Mesenchymal stem cell (in vitro differentiated cells and primary cell): ENCODE data around the gene EP400.
"Not testable (repeated sequence)": the region's sequence is repeated elsewhere in the genome, so short reads cannot be mapped to it uniquely, and the experiment has no call there.

Experiments
- DNase-seq: peaks from one replicate; pipeline ENCODE4 v3.0.0-alpha.2; 2013
- H2AFZ ChIP-seq: one replicate; pipeline ENCODE4 v1.6.1; 2013; ENCODE audit warnings: low read depth, mild to moderate bottlenecking, control low read depth, inconsistent platforms, low read length, moderate library complexity
- H2AK5ac ChIP-seq: 2 replicates; pipeline ENCODE4 v1.6.1; 2013; ENCODE audit warnings: low read length, moderate library complexity, mild to moderate bottlenecking, inconsistent platforms; ENCODE audit not compliant: severe bottlenecking
- H2BK120ac ChIP-seq: one replicate; pipeline ENCODE4 v1.6.1; 2013; ENCODE audit warnings: low read depth, mild to moderate bottlenecking, inconsistent platforms, low read length, moderate library complexity
- H2BK12ac ChIP-seq, 2 experiments: one replicate each; pipeline ENCODE4 v1.6.1; 2013; ENCODE audit warnings: inconsistent platforms in 2 of 2, low read length in 2 of 2, mild to moderate bottlenecking in 2 of 2, moderate library complexity in 2 of 2, control low read depth in 1 of 2
- H2BK15ac ChIP-seq: one replicate; pipeline ENCODE4 v1.6.1; 2013; ENCODE audit warnings: mild to moderate bottlenecking, low read depth, inconsistent platforms; ENCODE audit not compliant: poor library complexity, severe bottlenecking
- H2BK5ac ChIP-seq: 2 replicates; pipeline ENCODE4 v1.6.1; 2013; ENCODE audit warnings: low read depth, mild to moderate bottlenecking, low read length, control low read depth, inconsistent platforms; ENCODE audit not compliant: poor library complexity, severe bottlenecking
- H3K14ac ChIP-seq, 2 experiments: one replicate each; pipeline ENCODE4 v1.6.1; 2013; ENCODE audit warnings: inconsistent platforms in 2 of 2, low read length in 2 of 2, control low read depth in 1 of 2, mild to moderate bottlenecking in 1 of 2, moderate library complexity in 1 of 2
- H3K18ac ChIP-seq, 2 experiments: one replicate each; pipeline ENCODE4 v1.6.1; 2013; ENCODE audit warnings: inconsistent platforms in 2 of 2, low read length in 2 of 2, control low read depth in 1 of 2, low read depth in 1 of 2, mild to moderate bottlenecking in 1 of 2
- H3K23ac ChIP-seq, 2 experiments: one replicate each; pipeline ENCODE4 v1.6.1; 2013; ENCODE audit warnings: inconsistent platforms in 2 of 2, low read length in 2 of 2, mild to moderate bottlenecking in 2 of 2, moderate library complexity in 2 of 2, control low read depth in 1 of 2
- H3K27ac ChIP-seq: 2 replicates; pipeline ENCODE4 v1.5.1; 2013; ENCODE audit warnings: mild to moderate bottlenecking, moderate library complexity, low read length, control low read depth, inconsistent platforms; ENCODE audit not compliant: poor library complexity, severe bottlenecking
- H3K27me3 ChIP-seq, 2 experiments: 2 replicates each; pipeline versions ENCODE4 v1.6.1 to v1.7.0; 2013; ENCODE audit warnings: low read length in 2 of 2, mild to moderate bottlenecking in 2 of 2, moderate library complexity in 2 of 2, control low read depth in 1 of 2, inconsistent platforms in 1 of 2; ENCODE audit not compliant: control insufficient read depth in 1 of 2, insufficient read depth in 1 of 2
- H3K36me3 ChIP-seq, 2 experiments: 2 replicates each; pipeline versions ENCODE4 v1.6.1 to v1.7.0; 2013; ENCODE audit warnings: low read length in 2 of 2, control low read depth in 1 of 2, inconsistent platforms in 1 of 2, low read depth in 1 of 2, mild to moderate bottlenecking in 1 of 2; ENCODE audit not compliant: insufficient read depth in 2 of 2, control insufficient read depth in 1 of 2
- H3K4ac ChIP-seq, 2 experiments: one replicate each; pipeline ENCODE4 v1.6.1; 2013; ENCODE audit warnings: inconsistent platforms in 2 of 2, low read length in 2 of 2, mild to moderate bottlenecking in 2 of 2, moderate library complexity in 2 of 2, control low read depth in 1 of 2, low read depth in 1 of 2
- H3K4me1 ChIP-seq: 2 replicates; pipeline ENCODE4 v1.6.1; 2013; ENCODE audit warnings: low read depth, low read length, control low read depth; ENCODE audit not compliant: control insufficient read depth, insufficient read depth
- H3K4me2 ChIP-seq: 2 replicates; pipeline ENCODE4 v1.6.1; 2013; ENCODE audit warnings: low read length, mild to moderate bottlenecking, inconsistent platforms; ENCODE audit not compliant: poor library complexity, severe bottlenecking
- H3K4me3 ChIP-seq, 2 experiments: 2 replicates each; pipeline versions ENCODE4 v1.5.1 to v1.7.0; 2013; ENCODE audit warnings: low read length in 2 of 2, mild to moderate bottlenecking in 2 of 2, control low read depth in 1 of 2, low read depth in 1 of 2; ENCODE audit not compliant: insufficient read depth in 1 of 2
- H3K79me1 ChIP-seq: replicated peaks from 2 replicates; pipeline ENCODE4 v1.6.1; 2013; ENCODE audit warnings: mild to moderate bottlenecking, control low read depth, low read length, inconsistent platforms; ENCODE audit not compliant: poor library complexity, severe bottlenecking
- H3K9ac ChIP-seq: 2 replicates; pipeline ENCODE4 v1.7.0; 2013; ENCODE audit warnings: mild to moderate bottlenecking, low read length, moderate library complexity
- H3K9me3 ChIP-seq: 2 replicates; pipeline ENCODE4 v1.7.0; 2013; ENCODE audit warnings: mild to moderate bottlenecking, low read length; ENCODE audit not compliant: control insufficient read depth
- H4K8ac ChIP-seq: one replicate; pipeline ENCODE4 v1.6.1; 2013; ENCODE audit warnings: inconsistent platforms, mild to moderate bottlenecking, low read length, moderate library complexity
- H4K91ac ChIP-seq: one replicate; pipeline ENCODE4 v1.6.1; 2013; ENCODE audit warnings: mild to moderate bottlenecking, low read length, inconsistent platforms
- WGBS: methylation state at CpG from one replicate; pipeline ENCODE4 v1.1.7; 2013; ENCODE audit warnings: mixed read lengths; 5-methylcytosine and 5-hydroxymethylcytosine counted together

The EP400 gene

DNA sequence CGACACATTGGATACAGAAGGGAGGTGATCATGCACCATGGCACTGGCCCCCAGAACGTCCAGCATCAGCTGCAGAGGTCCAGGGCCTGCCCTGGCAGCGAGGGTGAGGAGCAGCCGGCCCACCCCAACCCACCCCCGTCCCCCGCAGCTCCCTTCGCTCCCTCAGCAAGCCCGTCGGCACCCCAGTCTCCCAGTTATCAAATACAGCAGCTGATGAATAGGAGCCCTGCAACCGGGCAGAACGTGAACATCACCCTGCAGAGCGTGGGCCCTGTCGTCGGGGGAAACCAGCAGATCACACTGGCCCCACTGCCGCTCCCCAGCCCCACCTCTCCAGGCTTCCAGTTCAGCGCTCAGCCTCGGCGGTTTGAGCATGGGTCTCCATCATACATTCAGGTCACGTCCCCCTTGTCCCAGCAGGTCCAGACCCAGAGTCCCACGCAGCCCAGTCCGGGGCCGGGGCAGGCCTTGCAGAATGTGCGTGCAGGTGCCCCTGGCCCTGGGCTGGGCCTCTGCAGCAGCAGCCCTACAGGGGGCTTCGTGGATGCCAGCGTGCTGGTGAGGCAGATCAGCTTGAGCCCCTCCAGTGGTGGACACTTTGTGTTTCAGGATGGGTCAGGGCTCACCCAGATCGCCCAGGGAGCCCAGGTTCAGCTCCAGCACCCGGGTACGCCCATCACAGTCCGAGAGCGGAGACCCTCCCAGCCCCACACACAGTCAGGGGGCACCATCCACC lies 11.0 kb downstream of the EP400 start:
- Histone ChIP-seq H3K36me3 (peaks cover 21 to 25% of the 10 kb centered on the region in 2 experiments), H3K4me1 (peaks cover 17% of the 10 kb centered on the region)
- not testable (repeated sequence) for H3K4me2 ChIP-seq, H3K4ac ChIP-seq, H3K23ac ChIP-seq, H2BK5ac ChIP-seq, H3K9ac ChIP-seq, H3K14ac ChIP-seq, H2BK120ac ChIP-seq, H2AK5ac ChIP-seq, H3K9me3 ChIP-seq, H2BK15ac ChIP-seq, H3K4me3 ChIP-seq, H2AFZ ChIP-seq, H3K27me3 ChIP-seq, H2BK12ac ChIP-seq, H4K8ac ChIP-seq, H3K27ac ChIP-seq, H3K79me1 ChIP-seq, DNase-seq, H4K91ac ChIP-seq, H3K18ac ChIP-seq
- 97% methylated on average over 9 of the region's 30 CpGs for WGBS

- H4K8ac ChIP-seq, H3K9me3 ChIP-seq, H3K79me1 ChIP-seq, H2AFZ ChIP-seq, H3K9ac ChIP-seq, DNase-seq, H2AK5ac ChIP-seq, H3K4ac ChIP-seq, H3K18ac ChIP-seq, H3K23ac ChIP-seq, H3K4me3 ChIP-seq, H3K4me2 ChIP-seq, H4K91ac ChIP-seq, H2BK120ac ChIP-seq, H2BK12ac ChIP-seq, H3K14ac ChIP-seq, H2BK15ac ChIP-seq, H3K27me3 ChIP-seq, H2BK5ac ChIP-seq, H3K27ac ChIP-seq: not testable (repeated sequence)
- H3K4me1 ChIP-seq = peaks cover 17% of the 10 kb centered on the region
- H3K36me3 ChIP-seq = peaks cover 21 to 25% of the 10 kb centered on the region in 2 experiments
- WGBS = no CpG with 5 or more reads among the region's 20 CpGs
Measured at GRCh38 chr12:131961328-131961727, 11.6 kb downstream of the EP400 start.

DNA sequence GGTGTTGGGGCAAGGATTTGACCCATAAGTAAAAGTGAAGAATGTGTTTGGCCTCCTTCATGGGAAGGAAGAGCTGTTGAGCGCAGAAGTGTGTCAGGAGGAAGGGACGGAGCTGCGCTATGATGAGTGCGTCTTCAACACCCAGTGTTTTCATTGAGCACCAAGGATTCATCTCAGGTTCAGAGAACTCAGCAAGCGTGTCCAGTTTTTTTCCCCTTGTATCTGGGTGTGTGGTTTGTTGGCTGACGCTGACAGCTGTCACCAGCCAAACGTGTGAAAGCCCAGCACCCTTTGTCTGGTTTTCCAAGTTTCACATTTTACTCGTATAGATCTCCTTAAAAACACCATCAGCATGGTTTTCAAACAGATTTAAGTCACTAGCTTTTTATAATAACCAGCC lies 12.3 kb downstream of the EP400 start:
- H3K4me3 ChIP-seq = no peak overlapping the region
- no peak overlapping the region for H3K14ac ChIP-seq
- H3K36me3 ChIP-seq = peaks cover 21 to 25% of the 10 kb centered on the region in 2 experiments
- H2AK5ac ChIP-seq = no peak overlapping the region
- H3K9ac ChIP-seq = no peak overlapping the region
- H3K79me1 ChIP-seq = peaks cover 8% of the 10 kb centered on the region
- no peak overlapping the region for H2BK5ac ChIP-seq
- no peak overlapping the region for H4K91ac ChIP-seq
- no peak overlapping the region for H3K18ac ChIP-seq
- H3K4ac ChIP-seq = no peak overlapping the region
- H3K4me2 ChIP-seq = no peak overlapping the region
- H4K8ac ChIP-seq = no peak overlapping the region
- no peaks in the 10 kb centered on the region for H3K27me3 ChIP-seq
- no peak overlapping the region for H3K23ac ChIP-seq
- 97% methylated on average over 7 of the region's 8 CpGs for WGBS
- H2AFZ ChIP-seq = no peak overlapping the region
- no peak for DNase-seq
- no peak overlapping the region for H2BK120ac ChIP-seq
- H3K4me1 ChIP-seq = peaks cover 17% of the 10 kb centered on the region
- no peak overlapping the region for H3K27ac ChIP-seq
- H2BK12ac ChIP-seq = no peak overlapping the region
- no peak overlapping the region for H2BK15ac ChIP-seq
- no peaks in the 10 kb centered on the region for H3K9me3 ChIP-seq

- H2AFZ ChIP-seq = no peak overlapping the region
- WGBS = 99% methylated on average over 4 of the region's 4 CpGs
- H2AK5ac ChIP-seq = no peak overlapping the region
- H3K9ac ChIP-seq = no peak overlapping the region
- no peak overlapping the region for H3K4ac ChIP-seq
- H3K23ac ChIP-seq = no peak overlapping the region
- H3K18ac ChIP-seq = no peak overlapping the region
- H4K8ac ChIP-seq = no peak overlapping the region
- DNase-seq = no peak
- no peaks in the 10 kb centered on the region for H3K27me3 ChIP-seq
- H3K14ac ChIP-seq = no peak overlapping the region
- peaks cover 15% of the 10 kb centered on the region for H3K4me1 ChIP-seq
- H2BK15ac ChIP-seq = no peak overlapping the region
- H3K79me1 ChIP-seq = peaks cover 8% of the 10 kb centered on the region
- H2BK5ac ChIP-seq = no peak overlapping the region
- no peak overlapping the region for H2BK12ac ChIP-seq
- H3K4me2 ChIP-seq = no peak overlapping the region
- H2BK120ac ChIP-seq = no peak overlapping the region
- no peak overlapping the region for H4K91ac ChIP-seq
- H3K4me3 ChIP-seq = no peak overlapping the region
- no peak overlapping the region for H3K27ac ChIP-seq
- H3K9me3 ChIP-seq = no peaks in the 10 kb centered on the region
- H3K36me3 ChIP-seq = peaks cover 21 to 25% of the 10 kb centered on the region in 2 experiments
Measured at GRCh38 chr12:131963381-131963780, 13.6 kb downstream of the EP400 start.
